ENCODE results near the gene ZHX3. TPM values are rescaled to one million over a fixed set of nuclear protein-coding genes. Genes with fewer than 3 reads are reported as not detected.
A peak's percentile ranks its signal among the peaks of the same experiment; 100 is the strongest.

The ZHX3 gene
- total RNA-seq, 1 experiment from 2014 or later = 9.6 TPM

- TF ChIP-seq ZBTB43 (CRISPR knock-in tag; IDR thresholded peaks at IDR 0.05) (no peak), HMGA2 (CRISPR knock-in tag; IDR thresholded peaks at IDR 0.05) (no peak), ZNF138 (CRISPR knock-in tag; conservative IDR thresholded peaks at IDR 0.05) (no peak), MYBL2 (CRISPR knock-in tag; IDR thresholded peaks at IDR 0.05) (no peak)
Measured at GRCh38 chr20:41143354-41143753, 174.2 kb downstream of the ZHX3 start (continued).

GRCh38 chr20:41142919-41143318, 174.6 kb downstream of the ZHX3 start:
- H3K27ac Mint-ChIP-seq = 0 out of 2 replicates have a peak overlapping the region, but pooled peaks have one; percentile 20
- CTCF ChIA-PET = interaction anchor here (1.0 to 5.3 kb wide), 4 partner anchors 8 to 180 kb away, joined by 3 to 50 read pairs (median 6); no protein-coding TSS in a partner anchor
- H3K27me3 Mint-ChIP-seq (ENCODE audit: low read depth) = no peaks in the 10 kb centered on the region
- no peak overlapping the region for H3K4me3 Mint-ChIP-seq
- POLR2A ChIA-PET = interaction anchor here (0.6 kb wide), 1 partner anchor 76 kb away, joined by 3 read pairs; no protein-coding TSS in a partner anchor
- H3K36me3 Mint-ChIP-seq = peaks cover 13% of the 10 kb centered on the region; the same call in 1 of the 2 replicates
- peaks cover 71% of the 10 kb centered on the region for H3K4me1 Mint-ChIP-seq
- TF ChIP-seq ZNF416 (CRISPR knock-in tag; IDR thresholded peaks at IDR 0.05) (no peak), ESRRA (CRISPR knock-in tag; IDR thresholded peaks at IDR 0.05; ENCODE audit: borderline replicate concordance) (no peak), FOXP4 (CRISPR knock-in tag; IDR thresholded peaks at IDR 0.05) (no peak), ETV6 (CRISPR knock-in tag; IDR thresholded peaks at IDR 0.05) (no peak), CDX4 (CRISPR knock-in tag; IDR thresholded peaks at IDR 0.05; ENCODE audit: borderline replicate concordance) (no peak), TEAD4 (CRISPR knock-in tag; IDR thresholded peaks at IDR 0.05) (no peak), ZNF425 (CRISPR knock-in tag; conservative IDR thresholded peaks at IDR 0.05) (no peak), USF2 (CRISPR knock-in tag; IDR thresholded peaks at IDR 0.05) (no peak), MAX (CRISPR knock-in tag; IDR thresholded peaks at IDR 0.05) (no peak), MXD4 (CRISPR knock-in tag; IDR thresholded peaks at IDR 0.05; ENCODE audit: borderline replicate concordance) (no peak), JAZF1 (CRISPR knock-in tag; IDR thresholded peaks at IDR 0.05) (no peak)
- H3K9me3 Mint-ChIP-seq = no peaks in the 10 kb centered on the region
- ATAC-seq = no peak
- no peak for DNase-seq (ENCODE audit: low spot score)

GRCh38 chr20:41142245-41142644, 175.3 kb downstream of the ZHX3 start:
- Mint-ChIP-seq H3K27ac (no peak overlapping the region), H3K27me3 (ENCODE audit: low read depth) (no peaks in the 10 kb centered on the region), H3K4me1 (peaks cover 69% of the 10 kb centered on the region), H3K9me3 (no peaks in the 10 kb centered on the region), H3K36me3 (peaks cover 13% of the 10 kb centered on the region; the same call in 1 of the 2 replicates), H3K4me3 (no peak overlapping the region)
- ATAC-seq = no peak
- CTCF ChIA-PET = interaction anchor here (1.0 to 1.5 kb wide), 4 partner anchors 31 to 198 kb away, joined by 3 to 9 read pairs (median 4); partner anchors contain the start of gene LPIN3
- POLR2A ChIA-PET = no interaction called here
- DNase-seq (ENCODE audit: low spot score) = no peak
- TF ChIP-seq ATF6 (CRISPR knock-in tag; IDR thresholded peaks at IDR 0.05) (no peak), ELF4 (CRISPR knock-in tag; IDR thresholded peaks at IDR 0.05; ENCODE audit: low read depth) (no peak), NFE2L1 (CRISPR knock-in tag; IDR thresholded peaks at IDR 0.05) (no peak), ETV6 (CRISPR knock-in tag; IDR thresholded peaks at IDR 0.05) (no peak), TP53 (CRISPR knock-in tag; IDR thresholded peaks at IDR 0.05) (no peak), ZNF671 (CRISPR knock-in tag; IDR thresholded peaks at IDR 0.05) (no peak), ERG (CRISPR knock-in tag; IDR thresholded peaks at IDR 0.05) (no peak), KAT7 (CRISPR knock-in tag; IDR thresholded peaks at IDR 0.05; ENCODE audit: borderline replicate concordance) (no peak), NR2C2 (CRISPR knock-in tag; IDR thresholded peaks at IDR 0.05) (no peak)

All from WTC11 (cell line).